K562 (cell line): ENCODE data around the gene RGS3. TPM values are rescaled to one million over a fixed set of nuclear protein-coding genes. Genes with fewer than 3 reads are reported as not detected.
A peak's percentile ranks its signal among the peaks of the same experiment; 100 is the strongest.

ENCODE experiments used
- ATAC-seq: fragments of 200-7000 bp; cut with Tn5 transposase; 3 replicates; pipeline ENCODE4 v1.9.1; 2020; ENCODE audit warnings: moderate library complexity
- BruUV-seq: library from RNA; stranded (reverse); fragments of 400-500 nt; replicated peaks from 2 replicates; lab custom pipeline; 2021; lab: Mats Ljungman, UMichigan
- CTCF ChIA-PET: fragments of 300-600 bp; formaldehyde crosslinking; extraction: SDS; loops from one replicate; lab custom pipeline; 2021; ENCODE audit warnings: low intra/inter-chr PET ratio; lab: Yijun Ruan, JAX
- POLR2A ChIA-PET: fragments of 300-600, 350-650 bp; sonication (Branson Sonifier 250); formaldehyde crosslinking; extraction: SDS; loops from one replicate; lab custom pipeline; 2021; ENCODE audit warnings: antibody characterized with exemption, inconsistent platforms; lab: Yijun Ruan, JAX
- DNase-seq, 4 experiments: peaks; one replicate each; pipeline versions ENCODE4 v3.0.0 to v3.0.0-alpha.2; 2011 to 2018; ENCODE audit warnings: low spot score in 3 of 4, mixed read lengths in 3 of 4; ENCODE audit errors: extremely low read depth in 1 of 4
- FAIRE-seq: peaks from 2 replicates; lab custom pipeline; 2011; peaks lifted over from hg19 to GRCh38; lab: Jason Lieb, UNC
- H2AFZ ChIP-seq: 2 replicates; pipeline ENCODE4 v1.6.0; 2011; ENCODE audit warnings: low read depth, low read length, control low read depth, inconsistent platforms
- H3K27ac ChIP-seq: fragments of 200-600 bp; 3 replicates; pipeline ENCODE4 v1.8.0; 2011; ENCODE audit warnings: low read depth, mild to moderate bottlenecking, control low read depth, inconsistent platforms, low read length, moderate library complexity, mixed read lengths; ENCODE audit errors: extremely low read depth
- H3K27me3 ChIP-seq, 2 experiments: fragments of 300-600 bp in 1 of 2; 2 replicates in 1 of 2; 3 replicates in 1 of 2; pipeline versions ENCODE4 v1.6.0 to v1.8.0; 2011; ENCODE audit warnings: inconsistent platforms in 2 of 2, low read length in 2 of 2, mild to moderate bottlenecking in 1 of 2, mixed read lengths in 1 of 2, moderate library complexity in 1 of 2; ENCODE audit not compliant: control insufficient read depth in 2 of 2, insufficient read depth in 2 of 2
- H3K36me3 ChIP-seq: fragments of 300-600 bp; 3 replicates; pipeline ENCODE4 v1.8.0; 2011; ENCODE audit warnings: mild to moderate bottlenecking, low read length, inconsistent platforms; ENCODE audit not compliant: control insufficient read depth, insufficient read depth
- H3K4me1 ChIP-seq, 2 experiments: fragments of 200-600 bp in 1 of 2; replicated peaks in 1 of 2; 2 replicates in 1 of 2; 3 replicates in 1 of 2; pipeline versions ENCODE4 v1.5.1 to v1.8.0; 2011; ENCODE audit warnings: inconsistent platforms in 2 of 2, low read length in 2 of 2, mild to moderate bottlenecking in 1 of 2, mixed read lengths in 1 of 2, moderate library complexity in 1 of 2; ENCODE audit not compliant: control insufficient read depth in 2 of 2, insufficient read depth in 2 of 2
- H3K4me2 ChIP-seq: 2 replicates; pipeline ENCODE4 v1.6.1; 2011; ENCODE audit warnings: low read length, control low read depth, inconsistent platforms, mixed read lengths; ENCODE audit not compliant: insufficient read depth
- H3K4me3 ChIP-seq: fragments of 200-600 bp; sonication (generic), shearing (Covaris generic); 2 replicates; pipeline ENCODE4 v1.5.1; 2016; ENCODE audit warnings: control low read depth, inconsistent platforms
- H3K79me2 ChIP-seq: fragments of 200-600 bp; 3 replicates; pipeline ENCODE4 v1.8.0; 2011; ENCODE audit warnings: low read length, inconsistent platforms; ENCODE audit not compliant: control insufficient read depth, insufficient read depth
- H3K9ac ChIP-seq, 2 experiments: 2 replicates each; pipeline versions ENCODE4 v1.6.0 to v1.6.1; 2011; ENCODE audit warnings: low read depth in 2 of 2, low read length in 2 of 2, control low read depth in 1 of 2, inconsistent platforms in 1 of 2, mild to moderate bottlenecking in 1 of 2, mixed read lengths in 1 of 2; ENCODE audit not compliant: insufficient read depth in 1 of 2
- H3K9me1 ChIP-seq: one replicate; pipeline ENCODE4 v1.6.0; 2011; ENCODE audit warnings: inconsistent platforms, mild to moderate bottlenecking, low read length, moderate library complexity; ENCODE audit not compliant: control insufficient read depth, insufficient read depth
- H3K9me3 ChIP-seq: replicated peaks from 2 replicates; pipeline ENCODE4 v1.5.1; 2011; ENCODE audit warnings: low read depth, low read length, inconsistent platforms; ENCODE audit not compliant: control insufficient read depth, insufficient read depth
- H4K20me1 ChIP-seq: replicated peaks from 2 replicates; pipeline ENCODE4 v1.6.1; 2011; ENCODE audit warnings: low read length, inconsistent platforms, mixed read lengths; ENCODE audit not compliant: control insufficient read depth, insufficient read depth
- DACH1 ChIP-seq: fragments of 450-650 bp; IDR thresholded peaks from 2 replicates; pipeline ENCODE4 v1.6.1; 2018; ENCODE audit not compliant: partially characterized antibody
- L3MBTL2 ChIP-seq: fragments of 450-650 bp; IDR thresholded peaks from 2 replicates; pipeline ENCODE4 v1.6.1; 2016; ENCODE audit warnings: mild to moderate bottlenecking, moderate library complexity
- WGBS: fragments of 100-300 bp; shearing (Covaris generic); methylation state at CpG from one replicate; pipeline ENCODE4 v1.1.6; 2016; ENCODE audit warnings: low coverage, mixed read lengths; ENCODE audit not compliant: insufficient coverage; ENCODE audit errors: missing lambda C conversion rate; 5-methylcytosine and 5-hydroxymethylcytosine counted together
- in situ Hi-C: fragments of 300-500 bp; cut with MboI; formaldehyde crosslinking; loops from 4 replicates; pipeline ENCODE4 v1.15.0; 2018; ENCODE audit warnings: inconsistent platforms, mixed read lengths
- intact Hi-C: fragments of 100-400 bp; cut with micrococcal nuclease; formaldehyde crosslinking; loops from 2 replicates; pipeline ENCODE4 v1.14.2; 2022
- polyA plus RNA-seq, 8 experiments: library from polyadenylated mRNA; depleted of rRNA in 4 of 8; stranded (reverse) in 5 of 8; unstranded in 3 of 8; fragments of >200 nt; fragmentation: Nextera tagmentation in 2 of 8; fragmentation: Illumina TruSeq in 1 of 8; extraction: Ambion mirVana in 2 of 8; extraction: Trizol in 1 of 8; gene quantifications; 2 replicates each; pipeline versions ENCODE4 v1.2.1 to v1.2.3, GENCODE V29; 2011 to 2014; ENCODE audit warnings: inconsistent platforms in 1 of 8, missing spikeins in 1 of 8
- total RNA-seq, 7 experiments: library from RNA; depleted of rRNA in 6 of 7; stranded (reverse); fragments of >200 nt in 6 of 7; fragmentation: Illumina TruSeq in 2 of 7; extraction: Trizol in 2 of 7; gene quantifications; 2 replicates each; pipeline versions ENCODE4 v1.2.1 to v1.2.3, GENCODE V29; 2011 to 2021; ENCODE audit warnings: low replicate concordance in 1 of 7
- TF ChIP-seq, protein P1 (sequence below): sonication (generic); formaldehyde crosslinking; IDR thresholded peaks from 2 replicates; pipeline ENCODE4 v1.9.0; 2022; ENCODE audit warnings: mild to moderate bottlenecking, missing genetic modification reagents
- TF ChIP-seq, protein P2 (sequence below): fragments of 450-650 bp; IDR thresholded peaks from 2 replicates; pipeline ENCODE4 v1.6.1; 2016; ENCODE audit warnings: mild to moderate bottlenecking, moderate library complexity
- TF ChIP-seq, protein P3 (sequence below): sonication (generic); formaldehyde crosslinking; IDR thresholded peaks from 2 replicates; pipeline ENCODE4 v1.9.0; 2022; ENCODE audit warnings: mild to moderate bottlenecking, missing genetic modification reagents
- TF ChIP-seq, protein P4 (sequence below): sonication (generic); formaldehyde crosslinking; IDR thresholded peaks from 2 replicates; pipeline ENCODE4 v1.8.1; 2023; ENCODE audit warnings: mild to moderate bottlenecking, missing genetic modification reagents

RGS3 gene
- total and polyA plus RNA-seq, 9 of the 15 experiments (the other 6 are each of a cell fraction or from before 2014, with no cell fraction given), result 0.08 to 2.9 (median 0.95) TPM

DNA sequence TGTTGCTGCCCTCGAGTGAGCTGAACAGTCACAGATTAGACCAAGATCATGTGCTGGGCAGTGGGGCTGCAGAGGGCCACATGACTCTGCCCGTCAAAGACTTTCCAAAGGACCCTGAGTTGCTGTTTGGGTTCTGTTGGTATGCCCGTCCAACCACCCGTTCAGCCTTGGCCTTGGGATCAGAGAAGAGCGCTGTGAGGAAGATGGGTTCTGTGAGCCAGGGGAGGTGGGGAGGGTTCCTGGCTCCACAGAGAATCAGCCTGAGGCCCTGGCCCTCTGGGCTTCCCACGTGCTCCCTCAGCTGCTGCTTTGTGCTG is 72.6 kb downstream of the RGS3 start:
- no peaks in the 10 kb centered on the region for H3K36me3 ChIP-seq
- FAIRE-seq, result no peak
- no peak overlapping the region for H3K4me3 ChIP-seq
- H3K4me1 ChIP-seq, result peaks cover 8 to 12% of the 10 kb centered on the region in 2 experiments; a peak in 4 of 5 replicates
- no TSS peak for BruUV-seq
- H2AFZ ChIP-seq, result no peak overlapping the region
- CTCF ChIA-PET, result no interaction called here
- no peak for DNase-seq
- WGBS, result 37% methylated on average over 5 of the region's 6 CpGs
- in situ Hi-C loops, result no loop called here
- H3K9ac ChIP-seq, result peak overlapping the region in 1 of 2 experiments; percentile 43; a peak in 2 of 4 replicates
- ATAC-seq, result no peak
- intact Hi-C loops, result no loop called here
- POLR2A ChIA-PET, result interaction anchor here (0.6 kb wide), 1 partner anchor 19 kb away, joined by 3 read pairs; no protein-coding TSS in a partner anchor
- TF ChIP-seq, protein P1, sequence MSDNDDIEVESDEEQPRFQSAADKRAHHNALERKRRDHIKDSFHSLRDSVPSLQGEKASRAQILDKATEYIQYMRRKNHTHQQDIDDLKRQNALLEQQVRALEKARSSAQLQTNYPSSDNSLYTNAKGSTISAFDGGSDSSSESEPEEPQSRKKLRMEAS (CRISPR knock-in tag), result 0 out of 2 replicates have a peak, but pooled peaks have one; percentile 56
- TF ChIP-seq, protein P2, sequence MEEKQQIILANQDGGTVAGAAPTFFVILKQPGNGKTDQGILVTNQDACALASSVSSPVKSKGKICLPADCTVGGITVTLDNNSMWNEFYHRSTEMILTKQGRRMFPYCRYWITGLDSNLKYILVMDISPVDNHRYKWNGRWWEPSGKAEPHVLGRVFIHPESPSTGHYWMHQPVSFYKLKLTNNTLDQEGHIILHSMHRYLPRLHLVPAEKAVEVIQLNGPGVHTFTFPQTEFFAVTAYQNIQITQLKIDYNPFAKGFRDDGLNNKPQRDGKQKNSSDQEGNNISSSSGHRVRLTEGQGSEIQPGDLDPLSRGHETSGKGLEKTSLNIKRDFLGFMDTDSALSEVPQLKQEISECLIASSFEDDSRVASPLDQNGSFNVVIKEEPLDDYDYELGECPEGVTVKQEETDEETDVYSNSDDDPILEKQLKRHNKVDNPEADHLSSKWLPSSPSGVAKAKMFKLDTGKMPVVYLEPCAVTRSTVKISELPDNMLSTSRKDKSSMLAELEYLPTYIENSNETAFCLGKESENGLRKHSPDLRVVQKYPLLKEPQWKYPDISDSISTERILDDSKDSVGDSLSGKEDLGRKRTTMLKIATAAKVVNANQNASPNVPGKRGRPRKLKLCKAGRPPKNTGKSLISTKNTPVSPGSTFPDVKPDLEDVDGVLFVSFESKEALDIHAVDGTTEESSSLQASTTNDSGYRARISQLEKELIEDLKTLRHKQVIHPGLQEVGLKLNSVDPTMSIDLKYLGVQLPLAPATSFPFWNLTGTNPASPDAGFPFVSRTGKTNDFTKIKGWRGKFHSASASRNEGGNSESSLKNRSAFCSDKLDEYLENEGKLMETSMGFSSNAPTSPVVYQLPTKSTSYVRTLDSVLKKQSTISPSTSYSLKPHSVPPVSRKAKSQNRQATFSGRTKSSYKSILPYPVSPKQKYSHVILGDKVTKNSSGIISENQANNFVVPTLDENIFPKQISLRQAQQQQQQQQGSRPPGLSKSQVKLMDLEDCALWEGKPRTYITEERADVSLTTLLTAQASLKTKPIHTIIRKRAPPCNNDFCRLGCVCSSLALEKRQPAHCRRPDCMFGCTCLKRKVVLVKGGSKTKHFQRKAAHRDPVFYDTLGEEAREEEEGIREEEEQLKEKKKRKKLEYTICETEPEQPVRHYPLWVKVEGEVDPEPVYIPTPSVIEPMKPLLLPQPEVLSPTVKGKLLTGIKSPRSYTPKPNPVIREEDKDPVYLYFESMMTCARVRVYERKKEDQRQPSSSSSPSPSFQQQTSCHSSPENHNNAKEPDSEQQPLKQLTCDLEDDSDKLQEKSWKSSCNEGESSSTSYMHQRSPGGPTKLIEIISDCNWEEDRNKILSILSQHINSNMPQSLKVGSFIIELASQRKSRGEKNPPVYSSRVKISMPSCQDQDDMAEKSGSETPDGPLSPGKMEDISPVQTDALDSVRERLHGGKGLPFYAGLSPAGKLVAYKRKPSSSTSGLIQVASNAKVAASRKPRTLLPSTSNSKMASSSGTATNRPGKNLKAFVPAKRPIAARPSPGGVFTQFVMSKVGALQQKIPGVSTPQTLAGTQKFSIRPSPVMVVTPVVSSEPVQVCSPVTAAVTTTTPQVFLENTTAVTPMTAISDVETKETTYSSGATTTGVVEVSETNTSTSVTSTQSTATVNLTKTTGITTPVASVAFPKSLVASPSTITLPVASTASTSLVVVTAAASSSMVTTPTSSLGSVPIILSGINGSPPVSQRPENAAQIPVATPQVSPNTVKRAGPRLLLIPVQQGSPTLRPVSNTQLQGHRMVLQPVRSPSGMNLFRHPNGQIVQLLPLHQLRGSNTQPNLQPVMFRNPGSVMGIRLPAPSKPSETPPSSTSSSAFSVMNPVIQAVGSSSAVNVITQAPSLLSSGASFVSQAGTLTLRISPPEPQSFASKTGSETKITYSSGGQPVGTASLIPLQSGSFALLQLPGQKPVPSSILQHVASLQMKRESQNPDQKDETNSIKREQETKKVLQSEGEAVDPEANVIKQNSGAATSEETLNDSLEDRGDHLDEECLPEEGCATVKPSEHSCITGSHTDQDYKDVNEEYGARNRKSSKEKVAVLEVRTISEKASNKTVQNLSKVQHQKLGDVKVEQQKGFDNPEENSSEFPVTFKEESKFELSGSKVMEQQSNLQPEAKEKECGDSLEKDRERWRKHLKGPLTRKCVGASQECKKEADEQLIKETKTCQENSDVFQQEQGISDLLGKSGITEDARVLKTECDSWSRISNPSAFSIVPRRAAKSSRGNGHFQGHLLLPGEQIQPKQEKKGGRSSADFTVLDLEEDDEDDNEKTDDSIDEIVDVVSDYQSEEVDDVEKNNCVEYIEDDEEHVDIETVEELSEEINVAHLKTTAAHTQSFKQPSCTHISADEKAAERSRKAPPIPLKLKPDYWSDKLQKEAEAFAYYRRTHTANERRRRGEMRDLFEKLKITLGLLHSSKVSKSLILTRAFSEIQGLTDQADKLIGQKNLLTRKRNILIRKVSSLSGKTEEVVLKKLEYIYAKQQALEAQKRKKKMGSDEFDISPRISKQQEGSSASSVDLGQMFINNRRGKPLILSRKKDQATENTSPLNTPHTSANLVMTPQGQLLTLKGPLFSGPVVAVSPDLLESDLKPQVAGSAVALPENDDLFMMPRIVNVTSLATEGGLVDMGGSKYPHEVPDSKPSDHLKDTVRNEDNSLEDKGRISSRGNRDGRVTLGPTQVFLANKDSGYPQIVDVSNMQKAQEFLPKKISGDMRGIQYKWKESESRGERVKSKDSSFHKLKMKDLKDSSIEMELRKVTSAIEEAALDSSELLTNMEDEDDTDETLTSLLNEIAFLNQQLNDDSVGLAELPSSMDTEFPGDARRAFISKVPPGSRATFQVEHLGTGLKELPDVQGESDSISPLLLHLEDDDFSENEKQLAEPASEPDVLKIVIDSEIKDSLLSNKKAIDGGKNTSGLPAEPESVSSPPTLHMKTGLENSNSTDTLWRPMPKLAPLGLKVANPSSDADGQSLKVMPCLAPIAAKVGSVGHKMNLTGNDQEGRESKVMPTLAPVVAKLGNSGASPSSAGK, result peak; percentile 66; the same call in 1 of the 2 replicates
- TF ChIP-seq L3MBTL2, result peak; percentile 65
- TF ChIP-seq DACH1, result no peak
- TF ChIP-seq, protein P3, sequence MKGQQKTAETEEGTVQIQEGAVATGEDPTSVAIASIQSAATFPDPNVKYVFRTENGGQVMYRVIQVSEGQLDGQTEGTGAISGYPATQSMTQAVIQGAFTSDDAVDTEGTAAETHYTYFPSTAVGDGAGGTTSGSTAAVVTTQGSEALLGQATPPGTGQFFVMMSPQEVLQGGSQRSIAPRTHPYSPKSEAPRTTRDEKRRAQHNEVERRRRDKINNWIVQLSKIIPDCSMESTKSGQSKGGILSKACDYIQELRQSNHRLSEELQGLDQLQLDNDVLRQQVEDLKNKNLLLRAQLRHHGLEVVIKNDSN (CRISPR knock-in tag), result 0 out of 2 replicates have a peak, but pooled peaks have one; percentile 21
- TF ChIP-seq, protein P4, sequence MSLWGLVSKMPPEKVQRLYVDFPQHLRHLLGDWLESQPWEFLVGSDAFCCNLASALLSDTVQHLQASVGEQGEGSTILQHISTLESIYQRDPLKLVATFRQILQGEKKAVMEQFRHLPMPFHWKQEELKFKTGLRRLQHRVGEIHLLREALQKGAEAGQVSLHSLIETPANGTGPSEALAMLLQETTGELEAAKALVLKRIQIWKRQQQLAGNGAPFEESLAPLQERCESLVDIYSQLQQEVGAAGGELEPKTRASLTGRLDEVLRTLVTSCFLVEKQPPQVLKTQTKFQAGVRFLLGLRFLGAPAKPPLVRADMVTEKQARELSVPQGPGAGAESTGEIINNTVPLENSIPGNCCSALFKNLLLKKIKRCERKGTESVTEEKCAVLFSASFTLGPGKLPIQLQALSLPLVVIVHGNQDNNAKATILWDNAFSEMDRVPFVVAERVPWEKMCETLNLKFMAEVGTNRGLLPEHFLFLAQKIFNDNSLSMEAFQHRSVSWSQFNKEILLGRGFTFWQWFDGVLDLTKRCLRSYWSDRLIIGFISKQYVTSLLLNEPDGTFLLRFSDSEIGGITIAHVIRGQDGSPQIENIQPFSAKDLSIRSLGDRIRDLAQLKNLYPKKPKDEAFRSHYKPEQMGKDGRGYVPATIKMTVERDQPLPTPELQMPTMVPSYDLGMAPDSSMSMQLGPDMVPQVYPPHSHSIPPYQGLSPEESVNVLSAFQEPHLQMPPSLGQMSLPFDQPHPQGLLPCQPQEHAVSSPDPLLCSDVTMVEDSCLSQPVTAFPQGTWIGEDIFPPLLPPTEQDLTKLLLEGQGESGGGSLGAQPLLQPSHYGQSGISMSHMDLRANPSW (CRISPR knock-in tag), result no peak
- no peak overlapping the region for H3K4me2 ChIP-seq
- H3K9me3 ChIP-seq, result no peaks in the 10 kb centered on the region
- no peak overlapping the region for H3K27ac ChIP-seq
- H3K27me3 ChIP-seq, result peaks cover 12 to 14% of the 10 kb centered on the region in 2 experiments; a peak in 3 of 5 replicates
- no peaks in the 10 kb centered on the region for H3K9me1 ChIP-seq
- H3K79me2 ChIP-seq, result no peaks in the 10 kb centered on the region
- H4K20me1 ChIP-seq, result no peaks in the 10 kb centered on the region
